IPS-18a (cell line): ENCODE data around the gene CIITA.

Source experiments
- H3K27ac ChIP-seq: one replicate; pipeline ENCODE4 v1.5.1; 2013; ENCODE audit warnings: low read length
- H3K27me3 ChIP-seq: one replicate; pipeline ENCODE4 v1.6.1; 2013; ENCODE audit warnings: mild to moderate bottlenecking, low read length; ENCODE audit not compliant: control insufficient read depth, insufficient read depth
- H3K36me3 ChIP-seq: one replicate; pipeline ENCODE4 v1.6.1; 2013; ENCODE audit warnings: low read depth, low read length; ENCODE audit not compliant: control insufficient read depth
- H3K4me1 ChIP-seq: one replicate; pipeline ENCODE4 v1.6.1; 2013; ENCODE audit warnings: low read depth, low read length; ENCODE audit not compliant: control insufficient read depth
- H3K4me3 ChIP-seq: one replicate; pipeline ENCODE4 v1.5.1; 2013; ENCODE audit warnings: low read length
- H3K9ac ChIP-seq: one replicate; pipeline ENCODE4 v1.6.1; 2013; ENCODE audit warnings: mild to moderate bottlenecking, low read length, moderate library complexity
- H3K9me3 ChIP-seq: one replicate; pipeline ENCODE4 v1.6.1; 2013; ENCODE audit warnings: low read depth, low read length; ENCODE audit not compliant: control insufficient read depth

CIITA gene

DNA sequence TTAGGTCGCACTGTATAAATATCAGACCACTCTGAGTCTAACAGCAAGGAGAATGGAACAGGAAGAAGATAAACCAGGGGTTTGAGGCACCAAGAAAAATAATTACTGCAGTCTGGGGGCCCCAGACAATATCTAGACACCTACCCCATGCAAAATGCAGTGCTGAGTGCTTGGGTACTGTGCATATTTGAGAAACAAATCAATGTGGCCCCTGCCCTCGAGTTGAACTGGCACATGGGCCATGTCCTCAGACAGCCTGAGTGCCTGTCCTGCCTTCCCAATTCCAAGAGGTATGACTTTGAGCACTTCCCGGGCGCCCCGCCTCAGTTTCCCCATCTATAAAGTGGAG is 6.2 kb upstream of the CIITA start:
- Histone ChIP-seq H3K9me3 (no peaks in the 10 kb centered on the region), H3K4me3 (no peak overlapping the region), H3K27me3 (no peaks in the 10 kb centered on the region), H3K9ac (no peak overlapping the region), H3K4me1 (no peaks in the 10 kb centered on the region), H3K36me3 (no peaks in the 10 kb centered on the region), H3K27ac (no peak overlapping the region)

DNA sequence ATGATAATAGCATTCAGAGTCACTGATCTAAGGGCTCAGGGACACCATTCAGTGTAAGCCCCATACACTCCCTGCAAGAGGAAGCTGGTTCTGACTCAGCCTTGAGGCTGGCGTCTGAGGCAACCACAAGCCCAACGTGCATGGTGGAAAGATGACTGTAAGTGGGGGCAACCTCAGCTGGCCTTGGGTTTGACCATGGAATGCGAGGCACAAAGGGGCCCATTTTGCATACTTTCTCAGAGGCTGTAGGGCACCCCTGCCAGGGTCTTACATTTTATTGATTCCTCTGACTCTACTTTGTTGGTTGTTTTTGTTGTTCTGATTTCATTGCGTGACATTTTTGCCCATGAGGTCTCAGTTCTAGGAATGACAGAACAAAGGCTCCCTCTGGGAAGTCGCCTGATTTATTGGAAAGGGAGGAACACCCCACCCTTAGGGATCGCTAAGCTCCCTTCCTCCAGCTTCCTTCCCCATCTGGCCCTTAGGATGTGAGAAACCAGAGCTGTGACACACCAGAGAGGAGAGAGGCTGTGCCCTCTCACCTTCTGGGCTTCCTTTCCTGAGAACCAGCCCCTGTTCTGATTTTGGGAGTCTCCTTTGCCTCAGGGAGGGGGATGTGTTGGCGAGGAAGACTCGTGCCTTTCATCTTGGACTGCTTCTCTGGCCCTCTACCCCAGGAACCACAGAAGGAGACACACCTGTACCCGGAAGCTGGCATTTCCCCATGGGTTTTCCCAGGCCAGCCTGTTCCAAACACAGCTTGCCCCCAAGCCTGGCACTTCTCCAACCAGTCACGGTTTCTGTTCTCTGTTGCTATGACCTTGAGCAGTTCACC is 5.6 kb upstream of the CIITA start:
- no peaks in the 10 kb centered on the region for H3K36me3 ChIP-seq
- H3K4me3 ChIP-seq, result no peak overlapping the region
- no peak overlapping the region for H3K27ac ChIP-seq
- H3K4me1 ChIP-seq, result no peaks in the 10 kb centered on the region
- no peak overlapping the region for H3K9ac ChIP-seq
- H3K27me3 ChIP-seq, result no peaks in the 10 kb centered on the region
- no peaks in the 10 kb centered on the region for H3K9me3 ChIP-seq

DNA sequence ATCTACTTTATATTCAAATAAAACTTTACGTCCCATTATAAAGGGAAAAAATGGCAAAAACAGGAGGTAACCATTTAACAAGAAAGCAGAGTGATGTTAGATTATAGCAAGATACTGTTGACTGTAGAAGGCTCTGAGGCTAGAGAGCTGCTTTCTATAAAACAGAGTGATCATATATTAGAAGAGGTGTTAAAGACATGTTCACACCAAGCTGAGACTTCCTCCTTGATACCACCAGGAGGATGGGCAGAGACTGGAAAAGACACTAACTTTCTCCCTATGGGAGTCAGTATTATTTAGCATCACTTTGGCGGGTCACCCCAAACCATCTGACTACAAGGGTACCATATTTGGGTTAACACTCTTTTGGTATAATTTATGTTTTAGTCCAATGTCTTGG is 687 bp upstream of the CIITA start:
- H3K27me3 ChIP-seq, result peaks cover 40% of the 10 kb centered on the region

DNA sequence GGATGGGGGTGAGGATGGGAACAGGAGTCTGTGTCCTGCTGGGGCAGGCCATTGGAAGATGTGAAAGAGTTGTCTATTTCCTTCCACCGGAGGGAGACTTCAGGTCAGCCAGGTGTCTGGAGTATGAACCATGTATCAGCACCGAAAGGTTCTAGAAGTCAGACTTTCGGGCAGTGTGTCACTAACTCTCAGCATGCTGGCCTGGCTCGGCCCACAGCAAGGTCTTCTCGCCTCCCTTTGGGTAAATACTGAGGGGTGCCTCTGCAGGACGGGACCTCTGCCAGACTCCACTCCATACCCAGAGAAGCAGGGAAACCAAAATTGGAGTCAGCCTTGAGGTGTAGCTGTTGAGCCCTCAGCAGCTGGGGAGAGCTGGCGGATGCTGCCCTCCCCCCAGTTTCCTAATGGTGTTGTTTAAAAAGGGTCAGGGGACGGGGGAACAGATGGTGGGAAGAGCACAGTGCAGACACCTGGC is 507 bp downstream of the CIITA start:
- Histone ChIP-seq H3K4me3 (no peak overlapping the region), H3K27ac (no peak overlapping the region), H3K4me1 (peaks cover 13% of the 10 kb centered on the region), H3K9ac (no peak overlapping the region), H3K9me3 (no peaks in the 10 kb centered on the region), H3K27me3 (peaks cover 40% of the 10 kb centered on the region), H3K36me3 (no peaks in the 10 kb centered on the region)

More for the DNA sequence above, 687 bp upstream of the CIITA start:
- no peaks in the 10 kb centered on the region for H3K9me3 ChIP-seq
- no peak overlapping the region for H3K27ac ChIP-seq
- H3K4me1 ChIP-seq, result peaks cover 13% of the 10 kb centered on the region
- H3K9ac ChIP-seq, result no peak overlapping the region
- no peak overlapping the region for H3K4me3 ChIP-seq
- H3K36me3 ChIP-seq, result no peaks in the 10 kb centered on the region

DNA sequence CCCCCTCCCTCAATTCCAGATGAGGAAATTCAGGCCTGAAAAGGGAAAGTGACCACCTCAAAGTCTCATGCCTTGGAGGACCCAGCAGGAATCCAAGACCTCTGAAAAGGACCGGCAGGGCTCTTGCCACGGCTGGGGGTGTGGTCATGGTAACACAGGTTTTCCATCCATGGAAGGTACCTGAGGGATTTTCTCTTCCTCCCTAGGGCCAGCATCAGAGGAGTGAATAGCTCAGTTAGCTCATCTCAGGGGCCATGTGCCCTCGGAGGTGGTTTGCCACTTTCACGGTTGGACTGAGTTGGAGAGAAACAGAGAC is 1.3 kb downstream of the CIITA start:
- Histone ChIP-seq H3K4me3 (peak overlapping the region; percentile 58), H3K36me3 (no peaks in the 10 kb centered on the region), H3K9me3 (no peaks in the 10 kb centered on the region), H3K27me3 (peaks cover 40% of the 10 kb centered on the region), H3K9ac (no peak overlapping the region), H3K4me1 (peaks cover 13% of the 10 kb centered on the region), H3K27ac (no peak overlapping the region)

DNA sequence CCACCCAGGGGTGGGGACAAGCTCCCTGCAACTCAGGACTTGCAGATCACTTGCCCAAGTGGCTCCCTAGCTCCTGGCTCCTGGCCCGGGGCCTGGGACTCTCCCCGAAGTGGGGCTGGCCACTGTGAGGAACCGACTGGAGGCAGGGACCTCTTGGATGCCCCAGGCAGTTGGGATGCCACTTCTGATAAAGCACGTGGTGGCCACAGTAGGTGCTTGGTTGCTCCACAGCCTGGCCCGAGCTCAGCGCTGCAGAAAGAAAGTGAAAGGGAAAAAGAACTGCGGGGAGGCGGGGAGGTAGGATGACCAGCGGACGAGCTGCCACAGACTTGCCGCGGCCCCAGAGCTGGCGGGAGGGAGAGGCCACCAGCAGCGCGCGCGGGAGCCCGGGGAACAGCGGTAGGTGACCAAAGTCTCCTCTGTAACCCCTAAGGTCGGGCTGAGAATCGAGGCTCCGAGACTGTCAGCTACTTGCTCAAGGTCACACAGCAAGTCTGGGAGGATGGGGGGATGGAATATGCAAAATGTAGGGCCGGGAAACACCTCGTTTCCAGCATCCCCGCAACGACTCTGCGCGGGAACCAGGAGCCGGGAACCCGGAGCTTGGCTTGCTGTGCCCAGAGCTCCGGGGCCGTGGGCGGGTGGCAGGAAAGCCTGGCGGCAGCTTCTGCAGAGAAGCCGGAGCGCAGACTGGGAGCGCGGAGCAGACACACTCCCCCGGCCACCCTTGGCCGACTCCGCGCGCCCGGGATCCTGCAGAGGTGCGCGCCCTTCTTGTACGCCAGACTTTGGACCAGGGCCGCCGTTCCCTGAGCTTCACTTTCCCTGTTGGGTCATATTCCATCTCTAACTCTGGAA is 1.9 kb downstream of the CIITA start:
- H3K27ac ChIP-seq, result no peak overlapping the region
- no peak overlapping the region for H3K9ac ChIP-seq
- H3K9me3 ChIP-seq, result no peaks in the 10 kb centered on the region
- peaks cover 13% of the 10 kb centered on the region for H3K4me1 ChIP-seq
- no peaks in the 10 kb centered on the region for H3K36me3 ChIP-seq
- peak overlapping the region; percentile 58 for H3K4me3 ChIP-seq
- peaks cover 40% of the 10 kb centered on the region for H3K27me3 ChIP-seq

DNA sequence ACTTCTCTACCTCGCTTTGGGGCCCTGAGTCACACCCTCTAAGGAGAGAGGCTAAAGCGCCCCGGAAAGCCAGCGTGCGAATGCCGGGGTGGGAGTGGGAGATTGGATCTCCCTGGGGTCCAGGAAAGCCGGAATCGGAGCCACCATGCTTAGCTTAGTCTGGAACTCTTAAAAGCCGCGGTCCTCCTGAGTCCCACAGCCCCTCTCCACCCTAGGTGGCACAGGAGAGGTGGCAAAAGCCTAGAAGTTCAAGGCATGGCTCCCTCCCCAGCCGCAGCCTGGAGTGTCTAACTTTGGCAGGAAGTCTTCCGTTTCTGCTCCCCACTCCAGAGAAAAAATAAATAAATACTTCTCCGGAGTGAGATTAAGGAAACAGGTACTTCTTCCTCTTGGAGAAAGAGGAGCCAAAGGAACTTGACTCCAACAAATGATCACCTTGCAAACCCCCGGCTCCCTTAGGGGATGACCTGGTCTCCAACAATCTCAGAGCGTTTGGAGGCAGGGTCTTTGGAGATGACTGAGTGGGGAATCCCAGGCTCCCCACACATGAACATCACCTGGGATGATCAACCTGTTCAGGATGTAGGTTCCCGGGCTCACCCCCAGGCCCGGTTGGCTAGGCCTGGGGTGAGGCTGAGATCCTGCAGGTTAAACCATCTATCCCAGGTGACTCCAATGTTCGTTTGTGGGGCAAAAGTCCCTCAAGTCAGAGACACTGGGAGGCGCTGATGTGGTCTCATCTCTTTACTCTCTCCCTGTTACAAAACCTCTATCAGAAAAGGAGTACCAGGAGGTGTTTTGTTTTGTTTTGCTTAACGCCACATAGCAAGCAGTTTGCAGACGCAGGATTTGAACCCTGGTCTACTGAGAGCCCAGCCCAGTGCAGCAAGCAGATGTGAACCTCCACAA is 2.9 kb downstream of the CIITA start:
- Histone ChIP-seq H3K4me3 (peak overlapping the region; percentile 58), H3K9me3 (no peaks in the 10 kb centered on the region), H3K27ac (no peak overlapping the region), H3K9ac (no peak overlapping the region), H3K4me1 (peaks cover 13% of the 10 kb centered on the region), H3K36me3 (no peaks in the 10 kb centered on the region), H3K27me3 (peaks cover 40% of the 10 kb centered on the region)

DNA sequence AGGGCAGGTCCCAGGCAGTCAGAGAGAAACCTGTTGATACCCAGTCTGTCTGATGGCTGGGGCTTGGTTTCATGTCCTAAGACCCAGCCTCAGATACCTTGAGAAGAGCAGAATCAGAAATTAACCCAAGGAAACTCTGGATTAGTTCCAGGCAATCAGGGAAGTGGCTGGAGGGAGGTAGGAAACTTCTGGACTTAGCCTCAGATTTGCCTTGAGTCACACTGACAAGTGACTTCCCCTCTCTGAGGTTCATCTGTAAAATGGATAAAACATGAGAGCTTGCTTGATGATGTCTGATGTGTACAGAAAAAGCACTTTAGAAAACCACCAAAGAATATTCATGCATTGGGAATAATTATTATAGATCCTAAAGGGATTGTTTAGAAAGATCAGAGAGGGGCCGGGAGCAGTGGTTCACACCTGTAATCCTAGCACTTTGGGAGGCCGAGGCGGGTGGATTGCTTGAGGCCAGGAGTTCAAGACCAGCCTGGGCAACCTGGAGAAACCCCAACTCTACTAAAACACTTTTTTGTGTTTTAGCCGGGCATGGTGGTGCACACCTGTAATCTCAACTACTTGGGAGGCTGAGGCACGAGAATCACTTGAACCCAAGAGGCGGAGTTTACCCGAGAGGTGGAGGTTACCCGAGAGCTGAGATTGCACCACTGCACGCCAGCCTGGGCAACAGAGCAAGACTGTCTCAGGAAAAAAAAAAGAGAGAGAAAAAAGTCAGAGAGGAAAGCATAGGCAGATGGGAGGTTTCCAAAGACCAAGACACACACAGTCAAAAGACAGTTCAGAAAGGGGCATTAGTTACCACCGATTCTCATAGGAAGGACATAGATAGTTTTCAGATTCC is 3.8 kb downstream of the CIITA start:
- H3K27ac ChIP-seq, result no peak overlapping the region
- peaks cover 13% of the 10 kb centered on the region for H3K4me1 ChIP-seq
- no peaks in the 10 kb centered on the region for H3K36me3 ChIP-seq

DNA sequence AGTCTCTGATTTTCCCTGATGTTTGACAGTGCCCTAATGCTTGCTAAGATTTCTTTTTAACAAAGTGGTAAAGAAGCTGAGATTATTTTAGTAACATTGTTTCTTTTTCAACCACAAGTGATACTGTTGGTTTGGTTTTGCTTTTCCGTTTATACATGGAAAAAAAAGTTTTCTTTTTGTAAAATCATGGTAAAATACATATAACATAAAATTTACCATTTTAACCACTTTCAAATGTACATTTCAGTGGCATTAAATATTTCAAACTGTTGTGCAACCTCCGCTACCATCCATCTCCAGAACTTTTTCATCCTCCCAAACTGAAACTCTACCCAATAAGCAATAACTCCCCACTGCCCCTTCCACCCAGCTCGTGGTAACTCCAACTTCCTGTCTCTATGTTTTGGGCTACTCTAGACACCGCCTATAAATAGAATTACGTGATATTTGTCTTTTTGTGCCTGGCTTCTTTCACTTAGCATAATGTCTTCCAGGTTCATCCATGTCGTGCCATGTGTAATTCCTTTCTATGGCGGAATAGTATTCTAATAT is 4.6 kb downstream of the CIITA start:
- H3K4me3 ChIP-seq, result no peak overlapping the region
- H3K9me3 ChIP-seq, result no peaks in the 10 kb centered on the region
- peaks cover 40% of the 10 kb centered on the region for H3K27me3 ChIP-seq
- peaks cover 13% of the 10 kb centered on the region for H3K4me1 ChIP-seq
- no peak overlapping the region for H3K27ac ChIP-seq
- no peak overlapping the region for H3K9ac ChIP-seq
- H3K36me3 ChIP-seq, result no peaks in the 10 kb centered on the region

More for the DNA sequence above, 3.8 kb downstream of the CIITA start:
- H3K9ac ChIP-seq, result no peak overlapping the region
- no peak overlapping the region for H3K4me3 ChIP-seq
- H3K9me3 ChIP-seq, result no peaks in the 10 kb centered on the region
- peaks cover 40% of the 10 kb centered on the region for H3K27me3 ChIP-seq

DNA sequence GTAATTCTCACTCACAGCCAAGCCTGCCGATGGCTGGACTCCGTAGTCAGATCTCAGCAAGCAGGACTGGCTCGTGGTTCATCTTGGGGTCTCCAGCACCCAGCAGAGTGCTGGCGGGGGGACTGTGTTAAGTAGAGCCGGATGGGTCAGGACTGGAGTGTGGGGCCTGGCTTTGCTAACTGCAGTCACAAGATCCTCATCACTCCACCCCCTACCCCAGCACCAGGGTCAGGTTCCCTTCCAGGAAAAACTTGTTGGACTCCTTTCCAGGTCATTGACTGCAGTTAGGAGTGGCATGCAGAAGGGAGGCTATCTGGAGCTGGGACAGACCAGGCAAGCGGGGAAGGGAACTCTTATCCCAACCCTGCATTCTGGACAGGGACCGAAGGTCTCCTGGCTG is 6.0 kb downstream of the CIITA start:
- no peak overlapping the region for H3K9ac ChIP-seq
- peaks cover 29% of the 10 kb centered on the region for H3K27me3 ChIP-seq
- no peak overlapping the region for H3K27ac ChIP-seq
- no peaks in the 10 kb centered on the region for H3K9me3 ChIP-seq
- no peaks in the 10 kb centered on the region for H3K36me3 ChIP-seq
- no peak overlapping the region for H3K4me3 ChIP-seq
- peaks cover 6% of the 10 kb centered on the region for H3K4me1 ChIP-seq
